ENCODE data around the gene ATP1B4.

Gene ATP1B4

DNA sequence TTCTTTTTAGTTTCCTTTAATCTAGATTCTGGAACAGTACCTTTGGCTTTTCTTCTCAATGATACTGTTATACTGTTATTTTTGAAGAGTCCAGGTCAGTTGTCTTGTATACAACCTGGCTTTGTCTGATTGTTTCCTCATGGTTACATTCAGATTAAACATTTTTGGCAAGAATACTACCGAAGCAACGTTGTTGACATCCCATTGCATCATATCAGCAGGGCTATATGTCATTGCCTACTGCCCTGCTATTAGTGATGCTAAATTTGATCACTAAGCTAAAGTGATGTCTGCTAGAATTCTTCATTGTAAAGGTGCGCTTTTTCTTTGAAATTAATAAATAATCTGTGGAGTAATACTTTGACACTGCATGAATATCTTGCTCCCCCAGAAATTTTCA, 5.8 kb upstream of the ATP1B4 start:
- Histone ChIP-seq H3K4me1 (ENCODE audit: low read depth, poor library complexity, severe bottlenecking) (no peaks in the 10 kb centered on the region), H3K4me3 (IDR thresholded peaks at IDR 0.05; ENCODE audit: insufficient read depth, low read depth, low read length) (no peak overlapping the region), H3K27ac (no peak overlapping the region)

GRCh38 chrX:120357186-120357585, 4.7 kb upstream of the ATP1B4 start:
- no peaks in the 10 kb centered on the region for H3K27me3 ChIP-seq (ENCODE audit: insufficient read depth, low read depth)
- no peaks in the 10 kb centered on the region for H3K79me2 ChIP-seq (ENCODE audit: insufficient read depth, low read depth)
- H3K4me1 ChIP-seq (ENCODE audit: low read depth, poor library complexity, severe bottlenecking), result no peaks in the 10 kb centered on the region
- no peak overlapping the region for H3K9ac ChIP-seq
- no peak overlapping the region for H3K4me3 ChIP-seq (IDR thresholded peaks at IDR 0.05; ENCODE audit: insufficient read depth, low read depth, low read length)
- no peak overlapping the region for H3K4me2 ChIP-seq
- H3K36me3 ChIP-seq (ENCODE audit: insufficient read depth), result no peaks in the 10 kb centered on the region
- no peak overlapping the region for H2AFZ ChIP-seq (ENCODE audit: low read depth)
- H4K20me1 ChIP-seq (ENCODE audit: insufficient read depth), result no peaks in the 10 kb centered on the region
- H3K27ac ChIP-seq, result no peak overlapping the region
- TF ChIP-seq, protein P1, sequence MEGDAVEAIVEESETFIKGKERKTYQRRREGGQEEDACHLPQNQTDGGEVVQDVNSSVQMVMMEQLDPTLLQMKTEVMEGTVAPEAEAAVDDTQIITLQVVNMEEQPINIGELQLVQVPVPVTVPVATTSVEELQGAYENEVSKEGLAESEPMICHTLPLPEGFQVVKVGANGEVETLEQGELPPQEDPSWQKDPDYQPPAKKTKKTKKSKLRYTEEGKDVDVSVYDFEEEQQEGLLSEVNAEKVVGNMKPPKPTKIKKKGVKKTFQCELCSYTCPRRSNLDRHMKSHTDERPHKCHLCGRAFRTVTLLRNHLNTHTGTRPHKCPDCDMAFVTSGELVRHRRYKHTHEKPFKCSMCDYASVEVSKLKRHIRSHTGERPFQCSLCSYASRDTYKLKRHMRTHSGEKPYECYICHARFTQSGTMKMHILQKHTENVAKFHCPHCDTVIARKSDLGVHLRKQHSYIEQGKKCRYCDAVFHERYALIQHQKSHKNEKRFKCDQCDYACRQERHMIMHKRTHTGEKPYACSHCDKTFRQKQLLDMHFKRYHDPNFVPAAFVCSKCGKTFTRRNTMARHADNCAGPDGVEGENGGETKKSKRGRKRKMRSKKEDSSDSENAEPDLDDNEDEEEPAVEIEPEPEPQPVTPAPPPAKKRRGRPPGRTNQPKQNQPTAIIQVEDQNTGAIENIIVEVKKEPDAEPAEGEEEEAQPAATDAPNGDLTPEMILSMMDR (conservative IDR thresholded peaks at IDR 0.05; ENCODE audit: low read depth, low read length), result no peak

More for the DNA sequence above, 5.8 kb upstream of the ATP1B4 start:
- no peak overlapping the region for H3K9ac ChIP-seq
- H3K4me2 ChIP-seq, result no peak overlapping the region
- TF ChIP-seq, protein P1 (conservative IDR thresholded peaks at IDR 0.05; ENCODE audit: low read depth, low read length), result no peak
- H3K79me2 ChIP-seq (ENCODE audit: insufficient read depth, low read depth), result no peaks in the 10 kb centered on the region
- H4K20me1 ChIP-seq (ENCODE audit: insufficient read depth), result no peaks in the 10 kb centered on the region
- no peak overlapping the region for H2AFZ ChIP-seq (ENCODE audit: low read depth)
- H3K36me3 ChIP-seq (ENCODE audit: insufficient read depth), result no peaks in the 10 kb centered on the region
- H3K27me3 ChIP-seq (ENCODE audit: insufficient read depth, low read depth), result no peaks in the 10 kb centered on the region

GRCh38 chrX:120358737-120359456, 3.0 kb upstream of the ATP1B4 start:
- H4K20me1 ChIP-seq (ENCODE audit: insufficient read depth), result no peaks in the 10 kb centered on the region
- H3K4me2 ChIP-seq, result no peak overlapping the region
- no peaks in the 10 kb centered on the region for H3K4me1 ChIP-seq (ENCODE audit: low read depth, poor library complexity, severe bottlenecking)
- H3K36me3 ChIP-seq (ENCODE audit: insufficient read depth), result no peaks in the 10 kb centered on the region
- H3K4me3 ChIP-seq (IDR thresholded peaks at IDR 0.05; ENCODE audit: insufficient read depth, low read depth, low read length), result no peak overlapping the region
- no peaks in the 10 kb centered on the region for H3K79me2 ChIP-seq (ENCODE audit: insufficient read depth, low read depth)
- no peak overlapping the region for H2AFZ ChIP-seq (ENCODE audit: low read depth)
- H3K27ac ChIP-seq, result no peak overlapping the region
- no peaks in the 10 kb centered on the region for H3K27me3 ChIP-seq (ENCODE audit: insufficient read depth, low read depth)
- no peak overlapping the region for H3K9ac ChIP-seq
- TF ChIP-seq, protein P1 (conservative IDR thresholded peaks at IDR 0.05; ENCODE audit: low read depth, low read length), result no peak

DNA sequence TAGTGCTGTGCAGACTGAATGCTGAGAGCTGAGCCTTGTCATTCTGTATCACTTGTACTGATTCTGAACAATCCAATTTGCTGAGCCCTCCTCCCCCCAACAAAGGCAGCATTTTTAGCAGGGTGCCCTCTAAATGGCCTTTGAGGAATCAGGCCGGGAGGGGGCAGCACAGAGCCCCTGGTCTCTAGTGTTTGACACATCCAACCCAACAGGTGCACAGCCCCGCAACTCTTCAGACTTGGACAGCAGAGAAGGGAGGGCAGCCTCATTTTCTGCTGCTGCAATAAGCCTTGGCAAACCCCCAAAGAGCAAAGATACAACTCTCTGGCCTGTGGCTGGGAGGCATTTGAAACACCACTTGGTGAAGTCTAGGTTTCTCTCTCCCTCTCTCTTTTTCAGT, 3.4 kb downstream of the ATP1B4 start:
- no peaks in the 10 kb centered on the region for H3K36me3 ChIP-seq (ENCODE audit: insufficient read depth)
- peaks cover 20% of the 10 kb centered on the region for H3K4me1 ChIP-seq (ENCODE audit: low read depth, poor library complexity, severe bottlenecking)
- H3K9ac ChIP-seq, result no peak overlapping the region
- no peaks in the 10 kb centered on the region for H3K27me3 ChIP-seq (ENCODE audit: insufficient read depth, low read depth)
- TF ChIP-seq, protein P1 (conservative IDR thresholded peaks at IDR 0.05; ENCODE audit: low read depth, low read length), result peak; percentile 76
- H3K4me2 ChIP-seq, result peak overlapping the region; percentile 20; the same call in 1 of the 2 replicates
- H2AFZ ChIP-seq (ENCODE audit: low read depth), result peak overlapping the region; percentile 40; the same call in 1 of the 2 replicates
- H3K79me2 ChIP-seq (ENCODE audit: insufficient read depth, low read depth), result no peaks in the 10 kb centered on the region
- no peak overlapping the region for H3K4me3 ChIP-seq (IDR thresholded peaks at IDR 0.05; ENCODE audit: insufficient read depth, low read depth, low read length)
- peak overlapping the region; percentile 9; the same call in 1 of the 2 replicates for H3K27ac ChIP-seq
- H4K20me1 ChIP-seq (ENCODE audit: insufficient read depth), result no peaks in the 10 kb centered on the region
